IgD-negative memory B cell (primary cell): ENCODE measurements around the gene DNPH1. TPM values are rescaled to one million over a fixed set of nuclear protein-coding genes. Genes with fewer than 3 reads are reported as not detected.

Source experiments
- H3K27ac Mint-ChIP-seq, 3 donors: one replicate each; pipeline ENCODE4 v1.8.0; 2020 to 2022; ENCODE audit warnings: mild to moderate bottlenecking in 3 of 3, mixed read lengths in 3 of 3, moderate library complexity in 1 of 3
- H3K27me3 Mint-ChIP-seq: one replicate; pipeline ENCODE4 v1.8.0; 2021; ENCODE audit warnings: mixed read lengths
- H3K36me3 Mint-ChIP-seq: one replicate; pipeline ENCODE4 v1.8.0; 2020; ENCODE audit warnings: mild to moderate bottlenecking, mixed read lengths
- H3K4me1 Mint-ChIP-seq, 3 donors: one replicate each; pipeline ENCODE4 v1.8.0; 2020 to 2022; ENCODE audit warnings: mixed read lengths in 3 of 3, mild to moderate bottlenecking in 1 of 3
- H3K4me3 Mint-ChIP-seq, 4 donors: one replicate each; pipeline ENCODE4 v1.8.0; 2020 to 2022; ENCODE audit warnings: mild to moderate bottlenecking in 4 of 4, mixed read lengths in 4 of 4, moderate library complexity in 3 of 4
- H3K9me3 Mint-ChIP-seq, 3 donors: one replicate each; pipeline ENCODE4 v1.8.0; 2020 to 2021; ENCODE audit warnings: mixed read lengths in 3 of 3, mild to moderate bottlenecking in 1 of 3
- polyA plus RNA-seq: library from polyadenylated mRNA; unstranded; fragments of 300-500 nt; fragmentation: Illumina TruSeq; gene quantifications from one replicate; pipeline ENCODE4 v1.2.3, GENCODE V29; 2021

Gene DNPH1
- polyA plus RNA-seq, 1 donor from 2014 or later, result 125 TPM

GRCh38 chr6:43199912-43200311, 29.4 kb downstream of the DNPH1 start:
- H3K9me3 Mint-ChIP-seq, result no peaks in the 10 kb centered on the region
- peaks cover 0 to 2% (median 0%) of the 10 kb centered on the region in 3 donors for H3K4me1 Mint-ChIP-seq
- H3K4me3 Mint-ChIP-seq, result no peak overlapping the region
- H3K27ac Mint-ChIP-seq, result no peak overlapping the region
- no peaks in the 10 kb centered on the region for H3K27me3 Mint-ChIP-seq
- H3K36me3 Mint-ChIP-seq, result peaks cover 4% of the 10 kb centered on the region

DNA sequence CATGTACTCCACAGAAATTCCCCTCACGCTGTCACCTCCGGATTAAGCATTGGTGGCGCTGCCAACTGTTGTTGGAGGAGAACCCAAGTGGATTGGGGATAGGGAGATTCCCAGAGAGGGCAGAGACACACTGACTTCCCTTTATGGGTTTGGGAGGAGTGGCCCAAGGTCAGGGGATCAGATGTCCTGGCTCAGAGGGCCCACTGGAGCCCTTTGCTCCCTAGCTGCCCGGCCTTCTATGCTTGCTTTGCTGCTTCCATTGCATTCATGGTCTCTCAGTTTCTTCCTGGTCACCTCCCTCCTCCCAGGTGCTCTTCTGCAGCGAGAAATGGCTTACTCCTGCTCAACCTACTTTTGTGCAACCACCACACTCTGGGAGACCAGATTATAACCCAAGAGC, 32.9 kb downstream of the DNPH1 start:
- Mint-ChIP-seq H3K36me3 (peaks cover 8% of the 10 kb centered on the region), H3K27me3 (no peaks in the 10 kb centered on the region), H3K4me1 (peaks cover 0 to 2% (median 0%) of the 10 kb centered on the region in 3 donors), H3K27ac (no peak overlapping the region), H3K9me3 (no peaks in the 10 kb centered on the region), H3K4me3 (no peak overlapping the region)

DNA sequence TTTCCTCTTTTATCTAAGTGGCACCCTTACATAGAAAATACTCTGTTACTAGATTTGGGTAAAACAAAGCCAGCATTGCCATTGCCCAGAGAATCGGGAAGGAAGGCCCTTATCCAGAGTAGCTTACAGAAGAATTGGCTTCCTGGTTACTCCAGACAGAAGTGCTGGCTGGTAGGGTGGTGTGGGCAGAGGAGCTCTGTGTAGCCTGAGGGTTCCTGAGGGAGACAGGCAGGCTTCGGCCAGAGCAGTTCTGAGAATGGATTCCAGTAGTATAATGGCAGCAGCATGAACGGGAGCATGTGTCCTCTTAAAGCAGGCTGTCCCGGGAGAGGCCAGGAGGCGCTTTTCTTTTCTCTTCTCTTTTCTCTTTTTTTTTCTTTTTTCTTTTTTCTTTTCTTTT, 35.4 kb downstream of the DNPH1 start:
- H3K9me3 Mint-ChIP-seq, result no peaks in the 10 kb centered on the region
- H3K4me3 Mint-ChIP-seq, result no peak overlapping the region
- peaks cover 0 to 7% (median 4%) of the 10 kb centered on the region in 3 donors for H3K4me1 Mint-ChIP-seq
- H3K27ac Mint-ChIP-seq, result no peak overlapping the region
- H3K27me3 Mint-ChIP-seq, result no peaks in the 10 kb centered on the region
- H3K36me3 Mint-ChIP-seq, result peaks cover 11% of the 10 kb centered on the region

- Mint-ChIP-seq H3K27ac (no peak overlapping the region), H3K27me3 (no peaks in the 10 kb centered on the region), H3K4me1 (peaks cover 0 to 10% (median 7%) of the 10 kb centered on the region in 3 donors), H3K9me3 (no peaks in the 10 kb centered on the region), H3K4me3 (no peak overlapping the region), H3K36me3 (peaks cover 11% of the 10 kb centered on the region)
Measured at GRCh38 chr6:43192911-43193310, 36.4 kb downstream of the DNPH1 start.

DNA sequence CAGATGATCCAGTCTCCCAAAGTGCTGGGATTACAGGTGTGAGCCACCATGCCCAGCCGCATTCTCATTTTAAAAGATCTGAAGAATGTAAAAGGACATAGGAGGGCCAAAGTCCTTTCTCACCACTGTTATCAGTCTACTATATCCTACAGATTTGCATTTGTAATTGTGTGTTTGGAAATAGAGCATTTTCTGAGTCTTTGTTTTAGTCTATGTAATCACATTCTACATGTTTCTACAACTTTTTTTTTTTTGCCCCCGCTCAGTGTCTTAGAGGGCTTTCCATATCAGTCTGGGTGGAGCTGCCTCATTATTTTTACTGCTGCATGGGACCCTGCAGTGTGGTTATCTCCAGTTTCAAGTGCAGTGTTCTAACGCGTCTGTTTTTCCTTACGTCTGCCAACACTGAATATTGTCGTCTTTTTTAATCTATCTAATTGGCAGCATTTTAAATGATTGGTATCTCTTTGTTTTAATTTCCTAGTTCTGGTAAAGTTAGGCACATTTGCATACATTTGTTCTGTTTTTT, 39.4 kb downstream of the DNPH1 start:
- Mint-ChIP-seq H3K27me3 (no peaks in the 10 kb centered on the region), H3K27ac (peak overlapping the region in 1 of 3 donors; percentile 7), H3K9me3 (no peaks in the 10 kb centered on the region)

DNA sequence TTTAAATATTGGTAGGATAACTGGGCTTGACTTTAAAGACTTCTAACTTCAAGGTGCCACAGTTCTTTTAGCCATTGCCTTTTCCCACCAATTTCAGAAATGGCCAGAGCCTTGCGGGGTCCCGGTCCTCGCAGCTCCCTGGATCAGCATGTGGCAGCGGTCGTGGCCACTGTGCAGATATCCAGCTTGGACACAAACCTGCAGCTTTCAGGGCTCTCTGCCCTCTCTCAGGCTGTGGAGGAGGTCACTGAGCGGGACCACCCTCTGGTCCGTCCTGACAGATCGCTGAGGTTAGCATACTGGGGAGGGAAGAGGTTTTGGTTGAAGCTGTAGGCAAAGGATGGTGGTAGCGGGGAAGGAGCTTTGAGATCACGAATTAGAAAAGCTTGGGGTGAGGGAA, 40.9 kb downstream of the DNPH1 start:
- H3K27ac Mint-ChIP-seq, result no peak overlapping the region
- no peaks in the 10 kb centered on the region for H3K9me3 Mint-ChIP-seq
- no peak overlapping the region for H3K4me3 Mint-ChIP-seq
- H3K36me3 Mint-ChIP-seq, result peaks cover 18% of the 10 kb centered on the region
- no peaks in the 10 kb centered on the region for H3K27me3 Mint-ChIP-seq
- peaks cover 12 to 26% (median 18%) of the 10 kb centered on the region in 3 donors for H3K4me1 Mint-ChIP-seq

More for the DNA sequence above, 39.4 kb downstream of the DNPH1 start:
- peaks cover 13% of the 10 kb centered on the region for H3K36me3 Mint-ChIP-seq
- no peak overlapping the region for H3K4me3 Mint-ChIP-seq
- peaks cover 6 to 16% (median 14%) of the 10 kb centered on the region in 3 donors for H3K4me1 Mint-ChIP-seq

DNA sequence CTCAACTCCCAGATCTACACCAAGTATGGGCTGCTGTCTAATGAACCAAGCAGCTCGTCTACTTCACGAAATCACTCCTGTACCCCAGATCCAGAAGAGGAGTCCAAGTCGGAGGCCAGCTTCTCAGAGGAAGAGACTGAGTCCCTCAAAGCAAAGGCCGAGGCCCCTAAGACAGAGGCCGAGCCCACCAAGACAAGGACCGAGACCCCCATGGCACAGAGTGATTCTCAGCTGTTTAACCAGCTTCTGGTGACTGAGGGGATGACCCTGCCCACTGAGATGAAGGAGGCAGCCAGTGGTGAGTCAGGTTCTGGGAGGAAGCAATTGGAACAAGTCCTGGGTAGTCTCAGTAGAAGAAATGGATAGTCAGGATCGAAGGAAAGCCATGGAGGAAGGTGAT, 41.5 kb downstream of the DNPH1 start:
- H3K27me3 Mint-ChIP-seq, result no peaks in the 10 kb centered on the region
- H3K4me3 Mint-ChIP-seq, result no peak overlapping the region

DNA sequence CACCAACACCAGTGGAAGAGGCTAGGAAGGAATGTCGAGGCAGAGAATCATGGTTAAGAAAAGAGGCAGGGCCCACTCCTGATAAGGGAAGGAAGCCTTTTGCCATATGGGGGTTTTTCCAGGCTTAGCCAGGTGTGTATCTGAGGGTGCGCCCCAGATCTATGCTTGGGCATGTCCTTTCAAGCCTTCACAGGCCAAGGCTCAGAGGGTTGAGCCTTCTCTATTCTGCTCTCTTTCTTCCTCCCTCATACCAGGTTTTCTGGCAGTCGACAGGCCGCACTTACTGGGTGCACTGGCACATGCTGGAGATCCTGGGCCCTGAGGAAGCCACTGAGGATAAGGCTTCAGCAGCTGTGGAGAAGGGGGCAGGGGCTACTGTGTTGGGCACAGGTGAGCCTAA, 42.6 kb downstream of the DNPH1 start:
- Mint-ChIP-seq H3K27me3 (no peaks in the 10 kb centered on the region), H3K27ac (no peak overlapping the region), H3K36me3 (peaks cover 16% of the 10 kb centered on the region), H3K9me3 (no peaks in the 10 kb centered on the region), H3K4me1 (peaks cover 22 to 37% (median 29%) of the 10 kb centered on the region in 3 donors), H3K4me3 (peak overlapping the region in 1 of 4 donors; percentile 54)

More for the DNA sequence above, 41.5 kb downstream of the DNPH1 start:
- no peak overlapping the region for H3K27ac Mint-ChIP-seq
- peaks cover 16 to 32% (median 24%) of the 10 kb centered on the region in 3 donors for H3K4me1 Mint-ChIP-seq
- H3K36me3 Mint-ChIP-seq, result peaks cover 19% of the 10 kb centered on the region
- H3K9me3 Mint-ChIP-seq, result no peaks in the 10 kb centered on the region

GRCh38 chr6:43186019-43186418, 43.3 kb downstream of the DNPH1 start:
- Mint-ChIP-seq H3K4me1 (peaks cover 29 to 44% (median 35%) of the 10 kb centered on the region in 3 donors), H3K27me3 (no peaks in the 10 kb centered on the region), H3K9me3 (no peaks in the 10 kb centered on the region), H3K36me3 (peaks cover 16% of the 10 kb centered on the region), H3K27ac (peak overlapping the region in 1 of 3 donors; percentile 46), H3K4me3 (no peak overlapping the region)

- Mint-ChIP-seq H3K4me1 (peaks cover 30 to 43% (median 37%) of the 10 kb centered on the region in 3 donors), H3K27ac (no peak overlapping the region), H3K27me3 (no peaks in the 10 kb centered on the region), H3K36me3 (peaks cover 13% of the 10 kb centered on the region), H3K9me3 (no peaks in the 10 kb centered on the region), H3K4me3 (peak overlapping the region in 1 of 4 donors; percentile 13)
Measured at GRCh38 chr6:43185391-43185985, 43.8 kb downstream of the DNPH1 start.

DNA sequence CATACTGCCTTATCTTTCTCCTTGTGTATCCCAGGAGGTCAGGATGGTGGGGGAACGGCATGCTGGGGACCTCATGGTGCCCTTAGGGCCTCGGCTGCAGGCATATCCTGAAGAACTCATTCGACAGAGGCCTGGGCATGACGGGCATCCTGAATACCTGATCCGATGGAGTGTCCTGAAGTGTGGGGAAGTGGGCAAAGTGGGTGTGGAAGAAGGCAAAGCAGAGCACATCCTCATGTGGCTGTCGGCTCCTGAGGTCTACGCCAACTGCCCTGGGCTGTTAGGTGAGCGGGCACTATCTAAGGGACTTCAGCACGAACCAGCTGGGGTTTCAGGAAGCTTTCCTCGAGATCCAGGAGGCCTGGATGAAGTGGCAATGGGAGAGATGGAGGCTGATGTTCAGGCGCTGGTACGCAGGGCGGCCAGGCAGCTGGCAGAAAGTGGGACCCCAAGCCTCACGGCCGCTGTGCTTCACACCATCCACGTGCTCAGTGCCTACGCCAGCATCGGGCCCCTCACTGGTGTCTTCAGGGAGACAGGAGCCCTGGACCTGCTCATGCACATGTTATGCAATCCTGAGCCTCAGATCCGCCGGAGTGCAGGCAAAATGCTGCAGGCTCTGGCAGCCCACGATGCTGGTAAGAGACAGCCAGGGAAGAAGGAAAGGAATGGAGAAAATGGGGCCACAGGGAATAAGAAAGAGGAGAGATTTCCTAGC, 44.9 kb downstream of the DNPH1 start:
- Mint-ChIP-seq H3K27ac (peak overlapping the region in 1 of 3 donors; percentile 85), H3K4me1 (peaks cover 30 to 41% (median 32%) of the 10 kb centered on the region in 3 donors), H3K36me3 (peaks cover 13% of the 10 kb centered on the region), H3K4me3 (peak overlapping the region in 3 of 4 donors; percentile 70 to 84 (median 76)), H3K9me3 (no peaks in the 10 kb centered on the region), H3K27me3 (no peaks in the 10 kb centered on the region)

- Mint-ChIP-seq H3K27ac (peak overlapping the region; percentile 31 to 96 (median 85)), H3K27me3 (no peaks in the 10 kb centered on the region), H3K4me1 (peaks cover 29 to 38% (median 30%) of the 10 kb centered on the region in 3 donors), H3K4me3 (peak overlapping the region; percentile 53 to 96 (median 82)), H3K36me3 (peaks cover 16% of the 10 kb centered on the region), H3K9me3 (no peaks in the 10 kb centered on the region)
Measured at GRCh38 chr6:43183441-43183840, 45.8 kb downstream of the DNPH1 start.

DNA sequence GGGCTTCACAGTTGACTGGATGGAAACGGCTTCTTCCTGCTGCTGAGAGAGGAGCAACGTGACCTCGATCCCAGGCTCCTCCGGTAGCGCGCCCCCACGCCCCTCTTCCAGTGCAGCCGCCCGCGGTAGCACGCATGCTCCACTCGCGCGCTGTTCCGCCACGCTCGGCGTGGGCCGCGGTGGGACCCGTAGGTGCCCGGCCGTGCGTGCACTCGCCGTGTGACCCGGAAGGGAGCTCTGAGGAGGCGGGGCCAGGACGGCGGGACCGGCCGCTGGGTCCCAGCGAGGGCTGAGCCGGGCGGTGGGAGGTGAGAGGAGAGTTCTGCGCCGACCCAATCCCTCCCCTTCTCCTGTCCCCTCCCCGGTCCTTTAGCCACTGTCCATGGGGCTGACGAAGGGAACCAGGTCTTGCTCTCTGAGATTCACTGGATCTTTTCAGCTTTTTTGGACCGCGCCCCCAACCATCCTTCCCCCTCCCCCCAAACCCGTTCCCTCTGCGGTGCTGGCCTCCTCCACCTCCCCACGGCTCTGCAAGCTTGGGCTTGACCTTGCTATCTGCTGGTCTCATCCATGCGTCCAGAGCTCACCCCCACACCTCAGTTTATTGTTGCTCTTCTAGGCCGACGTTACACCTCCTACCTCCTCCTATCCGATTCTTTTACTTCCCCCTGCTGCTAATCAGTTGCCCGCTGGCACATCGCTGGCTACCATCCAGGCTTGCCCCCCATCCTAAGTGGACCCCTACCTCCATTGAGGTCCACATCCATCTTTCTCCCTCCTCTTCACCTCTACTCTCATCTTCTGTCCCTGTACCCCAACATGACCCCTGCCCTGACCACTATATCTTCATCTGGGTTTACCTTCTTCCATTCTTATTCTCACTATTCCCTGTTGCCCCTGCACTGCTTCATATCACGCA, 47.1 kb downstream of the DNPH1 start, which contains the start of gene CUL9:
TSS of gene CUL9 (plus strand) at position 255 of the 919 bp plus-strand sequence. CDS start 2,115 bp downstream, outside the sequence.
- Mint-ChIP-seq H3K27ac (peak within 1 kb of the TSS; percentile 85 to 96 (median 89)), H3K27me3 (no peaks in the 10 kb centered on the region), H3K36me3 (peaks cover 17% of the 10 kb centered on the region), H3K4me1 (peaks cover 29 to 38% (median 30%) of the 10 kb centered on the region in 3 donors), H3K4me3 (peak within 1 kb of the TSS; percentile 70 to 96 (median 92)), H3K9me3 (no peaks in the 10 kb centered on the region)

- Mint-ChIP-seq H3K27ac (peak overlapping the region; percentile 85 to 96 (median 89)), H3K36me3 (peaks cover 17% of the 10 kb centered on the region), H3K9me3 (no peaks in the 10 kb centered on the region), H3K27me3 (no peaks in the 10 kb centered on the region), H3K4me1 (peaks cover 29 to 38% (median 30%) of the 10 kb centered on the region in 3 donors), H3K4me3 (peak overlapping the region; percentile 70 to 96 (median 92))
Measured at GRCh38 chr6:43181621-43181941, 47.7 kb downstream of the DNPH1 start.
